Stomach smooth muscle (tissue), 2 donors: ENCODE data around the gene EPB41.

Source experiments
- H3K27ac ChIP-seq: one replicate; pipeline ENCODE4 v1.7.0; 2013; ENCODE audit warnings: mild to moderate bottlenecking, low read length, inconsistent platforms
- H3K27me3 ChIP-seq, 2 donors: one replicate each; pipeline ENCODE4 v1.7.0; 2013; ENCODE audit warnings: low read length in 2 of 2; ENCODE audit not compliant: insufficient read depth in 2 of 2, control insufficient read depth in 1 of 2
- H3K36me3 ChIP-seq, 2 donors: one replicate each; pipeline ENCODE4 v1.7.0; 2013; ENCODE audit warnings: low read length in 2 of 2; ENCODE audit not compliant: control insufficient read depth in 2 of 2, insufficient read depth in 2 of 2
- H3K4me1 ChIP-seq: one replicate; pipeline ENCODE4 v1.7.0; 2013; ENCODE audit warnings: low read length; ENCODE audit not compliant: control insufficient read depth, insufficient read depth
- H3K4me3 ChIP-seq, 2 donors: one replicate each; pipeline ENCODE4 v1.7.0; 2013; ENCODE audit warnings: low read length in 2 of 2
- H3K9ac ChIP-seq, 2 donors: one replicate each; pipeline ENCODE4 v1.7.0; 2013; ENCODE audit warnings: low read length in 2 of 2, mild to moderate bottlenecking in 1 of 2
- H3K9me3 ChIP-seq, 2 donors: one replicate each; pipeline ENCODE4 v1.7.0; 2013; ENCODE audit warnings: low read length in 2 of 2; ENCODE audit not compliant: control insufficient read depth in 2 of 2
- donor health status: healthy.
- donor health status: Pancreatic carcinoma.

Gene EPB41

GRCh38 chr1:28982198-28982597 is 67.8 kb downstream of the EPB41 start:
- H3K27me3 ChIP-seq, result no peaks in the 10 kb centered on the region
- H3K9ac ChIP-seq, result no peak overlapping the region
- no peaks in the 10 kb centered on the region for H3K36me3 ChIP-seq
- no peaks in the 10 kb centered on the region for H3K4me1 ChIP-seq
- no peaks in the 10 kb centered on the region for H3K9me3 ChIP-seq
- no peak overlapping the region for H3K4me3 ChIP-seq
- no peak overlapping the region for H3K27ac ChIP-seq

- no peaks in the 10 kb centered on the region for H3K27me3 ChIP-seq
- no peak overlapping the region for H3K9ac ChIP-seq
- H3K27ac ChIP-seq, result no peak overlapping the region
- peaks cover 3 to 5% of the 10 kb centered on the region in 2 donors for H3K36me3 ChIP-seq
- H3K4me3 ChIP-seq, result no peak overlapping the region
- H3K4me1 ChIP-seq, result no peaks in the 10 kb centered on the region
- no peaks in the 10 kb centered on the region for H3K9me3 ChIP-seq
These were observed 68.7 kb downstream of the EPB41 start for GRCh38 chr1:28983091-28983490.

GRCh38 chr1:28983509-28984310 is 69.3 kb downstream of the EPB41 start:
- no peak overlapping the region for H3K27ac ChIP-seq
- H3K4me3 ChIP-seq, result no peak overlapping the region
- H3K36me3 ChIP-seq, result peaks cover 3 to 5% of the 10 kb centered on the region in 2 donors
- H3K9ac ChIP-seq, result no peak overlapping the region
- H3K4me1 ChIP-seq, result no peaks in the 10 kb centered on the region
- no peaks in the 10 kb centered on the region for H3K27me3 ChIP-seq
- no peaks in the 10 kb centered on the region for H3K9me3 ChIP-seq

- Histone ChIP-seq H3K27ac (no peak overlapping the region), H3K36me3 (peaks cover 3 to 5% of the 10 kb centered on the region in 2 donors), H3K4me1 (no peaks in the 10 kb centered on the region), H3K9ac (no peak overlapping the region), H3K27me3 (no peaks in the 10 kb centered on the region), H3K4me3 (no peak overlapping the region), H3K9me3 (no peaks in the 10 kb centered on the region)
These were observed 69.9 kb downstream of the EPB41 start for GRCh38 chr1:28984311-28984684.

GRCh38 chr1:28985427-28985826 is 71.1 kb downstream of the EPB41 start:
- Histone ChIP-seq H3K4me3 (no peak overlapping the region), H3K9me3 (no peaks in the 10 kb centered on the region), H3K36me3 (peaks cover 3 to 5% of the 10 kb centered on the region in 2 donors), H3K27me3 (no peaks in the 10 kb centered on the region), H3K27ac (no peak overlapping the region), H3K9ac (no peak overlapping the region), H3K4me1 (no peaks in the 10 kb centered on the region)

- H3K9me3 ChIP-seq, result no peaks in the 10 kb centered on the region
- no peaks in the 10 kb centered on the region for H3K4me1 ChIP-seq
- no peaks in the 10 kb centered on the region for H3K27me3 ChIP-seq
- H3K36me3 ChIP-seq, result peaks cover 3 to 5% of the 10 kb centered on the region in 2 donors
- no peak overlapping the region for H3K27ac ChIP-seq
- H3K4me3 ChIP-seq, result no peak overlapping the region
- no peak overlapping the region for H3K9ac ChIP-seq
These were observed 72.0 kb downstream of the EPB41 start for GRCh38 chr1:28986306-28986910.

- Histone ChIP-seq H3K9me3 (no peaks in the 10 kb centered on the region), H3K27me3 (no peaks in the 10 kb centered on the region), H3K36me3 (no peaks in the 10 kb centered on the region), H3K4me3 (no peak overlapping the region), H3K4me1 (no peaks in the 10 kb centered on the region), H3K27ac (no peak overlapping the region), H3K9ac (no peak overlapping the region)
These were observed 88.4 kb downstream of the EPB41 start for GRCh38 chr1:29002792-29003191.

GRCh38 chr1:29004288-29004687 is 89.9 kb downstream of the EPB41 start:
- no peak overlapping the region for H3K4me3 ChIP-seq
- no peak overlapping the region for H3K9ac ChIP-seq

GRCh38 chr1:29004798-29005197 is 90.4 kb downstream of the EPB41 start:
- no peak overlapping the region for H3K4me3 ChIP-seq
- H3K36me3 ChIP-seq, result no peaks in the 10 kb centered on the region
- H3K27me3 ChIP-seq, result no peaks in the 10 kb centered on the region
- H3K9me3 ChIP-seq, result no peaks in the 10 kb centered on the region
- H3K27ac ChIP-seq, result no peak overlapping the region
- H3K9ac ChIP-seq, result no peak overlapping the region
- no peaks in the 10 kb centered on the region for H3K4me1 ChIP-seq

More at GRCh38 chr1:29004288-29004687, 89.9 kb downstream of the EPB41 start:
- Histone ChIP-seq H3K27me3 (no peaks in the 10 kb centered on the region), H3K36me3 (no peaks in the 10 kb centered on the region), H3K9me3 (no peaks in the 10 kb centered on the region), H3K27ac (no peak overlapping the region), H3K4me1 (no peaks in the 10 kb centered on the region)

GRCh38 chr1:29011775-29012174 is 97.4 kb downstream of the EPB41 start:
- Histone ChIP-seq H3K36me3 (no peaks in the 10 kb centered on the region), H3K4me3 (no peak overlapping the region), H3K9ac (no peak overlapping the region), H3K27ac (no peak overlapping the region), H3K9me3 (no peaks in the 10 kb centered on the region), H3K27me3 (no peaks in the 10 kb centered on the region), H3K4me1 (no peaks in the 10 kb centered on the region)

- H3K36me3 ChIP-seq, result peaks cover 0 to 3% of the 10 kb centered on the region in 2 donors
- H3K9ac ChIP-seq, result no peak overlapping the region
- H3K27me3 ChIP-seq, result no peaks in the 10 kb centered on the region
- no peak overlapping the region for H3K4me3 ChIP-seq
- no peaks in the 10 kb centered on the region for H3K4me1 ChIP-seq
- H3K9me3 ChIP-seq, result no peaks in the 10 kb centered on the region
- no peak overlapping the region for H3K27ac ChIP-seq
These were observed 102.9 kb downstream of the EPB41 start for GRCh38 chr1:29017235-29017634.
